NCI-H2227 (cell line): ENCODE measurements around the gene PYCARD.
"Not testable (repeated sequence)": the region's sequence is repeated elsewhere in the genome, so short reads cannot be mapped to it uniquely, and the experiment has no call there.

Experiments
- DNase-seq: peaks from one replicate; lab custom pipeline; 2025; ENCODE audit not compliant: unreplicated experiment; lab: John Stamatoyannopoulos, UW

Gene PYCARD

GRCh38 chr16:31202414-31203375 is at the start of gene PYCARD:
Gene PYCARD, minus strand, starts transcription at chr16:31202760. Its CDS starts 70 bp downstream, at chr16:31202690.
- peak; percentile 44 for DNase-seq

- DNase-seq, result no peak
These were observed 48.9 kb upstream of the PYCARD start for GRCh38 chr16:31251435-31251834.

- no peak for DNase-seq
These were observed 48.3 kb upstream of the PYCARD start for GRCh38 chr16:31250782-31251384.

- DNase-seq, result no peak
These were observed 45.8 kb upstream of the PYCARD start for GRCh38 chr16:31248344-31248743.

GRCh38 chr16:31246296-31246695 is 43.7 kb upstream of the PYCARD start:
- DNase-seq, result no peak

- not testable (repeated sequence) for DNase-seq
These were observed 43.0 kb upstream of the PYCARD start for GRCh38 chr16:31245598-31245997.

- no peak for DNase-seq
These were observed 41.4 kb upstream of the PYCARD start for GRCh38 chr16:31243734-31244670.

- DNase-seq, result no peak
These were observed 39.6 kb upstream of the PYCARD start for GRCh38 chr16:31242206-31242605.

GRCh38 chr16:31238041-31238440 is 35.5 kb upstream of the PYCARD start:
- no peak for DNase-seq

- no peak for DNase-seq
These were observed 26.9 kb upstream of the PYCARD start for GRCh38 chr16:31229501-31229900.

- DNase-seq, result no peak
These were observed 25.6 kb upstream of the PYCARD start for GRCh38 chr16:31228206-31228605.

- DNase-seq, result no peak
These were observed 22.6 kb upstream of the PYCARD start for GRCh38 chr16:31225193-31225592.

GRCh38 chr16:31224092-31224955 is 21.8 kb upstream of the PYCARD start:
- no peak for DNase-seq

- no peak for DNase-seq
These were observed 20.5 kb upstream of the PYCARD start for GRCh38 chr16:31223044-31223443.

GRCh38 chr16:31221357-31222160 is 19.0 kb upstream of the PYCARD start:
- no peak for DNase-seq

- DNase-seq, result no peak
These were observed 16.7 kb upstream of the PYCARD start for GRCh38 chr16:31219154-31219741.

GRCh38 chr16:31217136-31217530 is 14.6 kb upstream of the PYCARD start:
- DNase-seq, result no peak

- DNase-seq, result no peak
These were observed 14.0 kb upstream of the PYCARD start, which contains the start of gene PYDC1 for GRCh38 chr16:31216422-31217135. Gene PYDC1, minus strand, starts transcription at chr16:31217135. Its CDS starts 107 bp downstream, at chr16:31217028.
